Measurements from ENCODE around the gene SP6.

DNA sequence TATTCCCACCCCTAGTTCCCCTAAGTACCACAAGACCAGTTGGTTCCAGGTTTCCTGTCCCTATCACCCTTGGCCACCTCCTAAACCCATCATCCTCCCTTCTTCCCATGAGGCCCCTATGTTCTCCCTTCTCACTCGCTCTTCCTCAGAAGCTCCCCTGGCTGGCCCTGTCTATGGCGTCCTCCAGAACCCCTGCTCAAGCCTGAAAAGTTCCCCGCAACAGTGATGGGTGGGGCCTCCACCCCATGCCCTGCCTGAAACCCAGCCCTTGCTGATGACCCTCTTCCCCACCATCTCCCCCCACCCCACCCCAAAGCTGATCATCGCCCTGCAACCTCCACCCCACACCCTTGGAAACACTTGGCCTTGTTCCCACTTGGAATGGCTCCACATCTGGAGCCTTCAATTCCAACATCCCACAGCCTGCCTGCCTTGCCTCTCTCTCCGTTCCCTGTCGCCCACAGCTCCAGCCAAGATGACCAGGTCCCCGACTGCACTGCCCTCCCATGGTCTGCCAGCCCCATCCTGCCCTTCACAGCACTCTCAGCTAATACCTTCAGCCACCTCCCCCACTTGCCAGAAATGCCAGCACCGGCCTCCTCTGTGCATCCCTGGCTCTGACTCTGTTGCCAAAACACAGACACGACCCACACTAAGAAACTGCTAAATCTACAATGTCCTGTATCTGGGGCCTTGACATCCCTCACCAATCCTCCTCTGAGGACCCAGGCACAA is 39.9 kb downstream of the SP6 start:
- TF ChIP-seq, protein P1, sequence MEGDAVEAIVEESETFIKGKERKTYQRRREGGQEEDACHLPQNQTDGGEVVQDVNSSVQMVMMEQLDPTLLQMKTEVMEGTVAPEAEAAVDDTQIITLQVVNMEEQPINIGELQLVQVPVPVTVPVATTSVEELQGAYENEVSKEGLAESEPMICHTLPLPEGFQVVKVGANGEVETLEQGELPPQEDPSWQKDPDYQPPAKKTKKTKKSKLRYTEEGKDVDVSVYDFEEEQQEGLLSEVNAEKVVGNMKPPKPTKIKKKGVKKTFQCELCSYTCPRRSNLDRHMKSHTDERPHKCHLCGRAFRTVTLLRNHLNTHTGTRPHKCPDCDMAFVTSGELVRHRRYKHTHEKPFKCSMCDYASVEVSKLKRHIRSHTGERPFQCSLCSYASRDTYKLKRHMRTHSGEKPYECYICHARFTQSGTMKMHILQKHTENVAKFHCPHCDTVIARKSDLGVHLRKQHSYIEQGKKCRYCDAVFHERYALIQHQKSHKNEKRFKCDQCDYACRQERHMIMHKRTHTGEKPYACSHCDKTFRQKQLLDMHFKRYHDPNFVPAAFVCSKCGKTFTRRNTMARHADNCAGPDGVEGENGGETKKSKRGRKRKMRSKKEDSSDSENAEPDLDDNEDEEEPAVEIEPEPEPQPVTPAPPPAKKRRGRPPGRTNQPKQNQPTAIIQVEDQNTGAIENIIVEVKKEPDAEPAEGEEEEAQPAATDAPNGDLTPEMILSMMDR (IDR thresholded peaks at IDR 0.05) = no peak
- no peak for TF ChIP-seq ZFX (IDR thresholded peaks at IDR 0.05; ENCODE audit: borderline replicate concordance)
